ENCODE results near the gene DMXL2.
"Not testable (repeated sequence)": the region's sequence is repeated elsewhere in the genome, so short reads cannot be mapped to it uniquely, and the experiment has no call there.

Gene DMXL2

GRCh38 chr15:51493892-51494291, 128.7 kb downstream of the DMXL2 start:
- DNase-seq (ENCODE audit: low spot score) = no peak

GRCh38 chr15:51492528-51492927, 130.0 kb downstream of the DMXL2 start:
- no peak for DNase-seq (ENCODE audit: low spot score)

GRCh38 chr15:51491941-51492340, 130.6 kb downstream of the DMXL2 start:
- DNase-seq (ENCODE audit: low spot score) = no peak

GRCh38 chr15:51484781-51485180, 137.8 kb downstream of the DMXL2 start:
- DNase-seq (ENCODE audit: low spot score) = no peak

- no peak for DNase-seq (ENCODE audit: low spot score)
Measured at GRCh38 chr15:51483985-51484384, 138.6 kb downstream of the DMXL2 start.

- DNase-seq (ENCODE audit: low spot score) = no peak
Measured at GRCh38 chr15:51483520-51483919, 139.1 kb downstream of the DMXL2 start.

GRCh38 chr15:51475736-51476135, 146.8 kb downstream of the DMXL2 start:
- no peak for DNase-seq (ENCODE audit: low spot score)

GRCh38 chr15:51470512-51470911, 152.1 kb downstream of the DMXL2 start:
- no peak for DNase-seq (ENCODE audit: low spot score)

- no peak for DNase-seq (ENCODE audit: low spot score)
Measured at GRCh38 chr15:51460796-51461195, 161.8 kb downstream of the DMXL2 start.

- no peak for DNase-seq (ENCODE audit: low spot score)
Measured at GRCh38 chr15:51450001-51450400, 172.6 kb downstream of the DMXL2 start.

- DNase-seq (ENCODE audit: low spot score) = no peak
Measured at GRCh38 chr15:51448622-51449399, 173.8 kb downstream of the DMXL2 start.

GRCh38 chr15:51447855-51448621, 174.5 kb downstream of the DMXL2 start:
- DNase-seq (ENCODE audit: low spot score) = no peak

GRCh38 chr15:51446029-51446744, 176.4 kb downstream of the DMXL2 start:
- DNase-seq (ENCODE audit: low spot score) = not testable (repeated sequence)

GRCh38 chr15:51444807-51445206, 177.8 kb downstream of the DMXL2 start:
- no peak for DNase-seq (ENCODE audit: low spot score)

- no peak for DNase-seq (ENCODE audit: low spot score)
Measured at GRCh38 chr15:51444112-51444511, 178.5 kb downstream of the DMXL2 start.

GRCh38 chr15:51443282-51443914, 179.2 kb downstream of the DMXL2 start:
- DNase-seq (ENCODE audit: low spot score) = no peak

- no peak for DNase-seq (ENCODE audit: low spot score)
Measured at GRCh38 chr15:51438526-51438925, 184.0 kb downstream of the DMXL2 start.

- DNase-seq (ENCODE audit: low spot score) = no peak
Measured at GRCh38 chr15:51425517-51426040, 197.0 kb downstream of the DMXL2 start.

GRCh38 chr15:51424780-51425179, 197.8 kb downstream of the DMXL2 start:
- no peak for DNase-seq (ENCODE audit: low spot score)

- DNase-seq (ENCODE audit: low spot score) = not testable (repeated sequence)
Measured at GRCh38 chr15:51423040-51423439, 199.5 kb downstream of the DMXL2 start.

- DNase-seq (ENCODE audit: low spot score) = no peak
Measured at GRCh38 chr15:51416129-51416528, 206.4 kb downstream of the DMXL2 start.

- DNase-seq (ENCODE audit: low spot score) = no peak
Measured at GRCh38 chr15:51414256-51414860, 208.2 kb downstream of the DMXL2 start.

Measured in globus pallidus (tissue), 1 donor.